NCI-H2029 treated with DMSO at 0.1 percent for 48 hours (cell line): Measurements from ENCODE around the gene LHX3.

ENCODE experiments used
- DNase-seq: peaks from one replicate; lab custom pipeline; 2025; lab: John Stamatoyannopoulos, UW

The LHX3 gene

DNA sequence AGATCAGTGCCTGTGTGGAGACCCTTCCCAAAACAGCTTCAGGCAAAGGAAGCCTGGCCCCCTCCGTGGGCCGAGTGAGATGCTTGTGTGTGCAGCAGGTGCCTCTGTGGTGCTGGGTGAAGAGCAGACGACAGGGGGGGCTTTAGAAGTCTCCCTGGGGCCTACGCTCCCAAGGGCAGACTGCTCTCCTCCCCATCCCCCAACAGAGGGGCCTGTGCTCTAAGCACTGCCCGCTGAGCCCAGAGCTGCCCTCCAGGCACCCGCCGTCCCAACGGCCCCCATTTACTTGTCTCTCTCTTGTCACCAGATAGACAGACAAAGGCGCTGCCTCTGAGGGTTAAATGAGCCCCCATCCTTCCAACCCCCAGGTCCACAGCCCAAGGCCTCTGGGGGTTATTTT is 2.7 kb upstream of the LHX3 start:
- DNase-seq, result no peak

DNA sequence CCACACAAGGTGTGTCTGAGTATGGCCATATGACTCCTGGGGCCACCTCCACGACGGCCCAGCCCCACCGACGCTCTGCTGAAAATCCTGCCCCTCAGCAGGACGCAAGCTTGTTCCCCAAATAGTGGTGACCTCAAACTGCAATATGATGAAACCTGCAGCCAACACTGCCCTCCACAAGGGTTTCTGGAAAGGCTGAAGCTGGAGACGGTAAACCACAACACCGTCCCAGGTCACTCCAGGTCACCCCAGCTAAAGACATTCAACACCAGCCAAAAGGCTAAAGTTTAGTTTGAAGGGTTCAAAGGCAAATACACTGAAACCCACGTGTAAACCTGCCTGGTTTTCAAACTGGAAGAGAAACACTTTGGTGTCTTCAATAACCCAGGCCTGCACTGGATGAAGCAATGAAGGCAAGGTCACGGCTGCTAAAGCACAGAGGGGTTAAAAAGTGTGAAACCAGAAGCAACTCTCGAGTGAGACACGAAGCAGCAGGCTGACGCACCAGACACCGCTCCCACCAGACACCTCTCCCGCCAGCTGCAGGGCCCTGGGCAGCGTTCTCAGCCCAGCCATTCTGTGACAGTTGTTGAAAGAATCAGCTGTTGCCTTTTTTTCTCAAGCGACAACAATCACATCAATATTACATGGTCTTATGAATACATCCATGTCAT is 1.8 kb upstream of the LHX3 start:
- DNase-seq, result no peak

DNA sequence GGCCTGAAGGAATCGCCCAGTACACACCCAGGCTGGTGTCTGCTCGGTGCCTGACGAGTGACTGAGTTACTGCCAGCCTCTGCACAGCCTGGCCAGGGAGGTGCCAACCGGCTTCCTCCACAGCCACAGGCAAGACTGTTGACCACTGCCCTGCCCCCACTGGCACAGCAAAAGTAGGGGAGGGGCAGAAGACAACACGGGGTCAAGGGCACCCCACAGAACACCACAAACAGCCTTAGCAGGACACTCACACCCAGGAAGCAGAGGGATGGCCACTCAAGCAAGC is 722 bp upstream of the LHX3 start:
- no peak for DNase-seq

GRCh38 chr9:136204145-136204805 is 653 bp downstream of the LHX3 start:
- no peak for DNase-seq

- DNase-seq, result no peak
These were observed 1.4 kb downstream of the LHX3 start for GRCh38 chr9:136203408-136204144.

DNA sequence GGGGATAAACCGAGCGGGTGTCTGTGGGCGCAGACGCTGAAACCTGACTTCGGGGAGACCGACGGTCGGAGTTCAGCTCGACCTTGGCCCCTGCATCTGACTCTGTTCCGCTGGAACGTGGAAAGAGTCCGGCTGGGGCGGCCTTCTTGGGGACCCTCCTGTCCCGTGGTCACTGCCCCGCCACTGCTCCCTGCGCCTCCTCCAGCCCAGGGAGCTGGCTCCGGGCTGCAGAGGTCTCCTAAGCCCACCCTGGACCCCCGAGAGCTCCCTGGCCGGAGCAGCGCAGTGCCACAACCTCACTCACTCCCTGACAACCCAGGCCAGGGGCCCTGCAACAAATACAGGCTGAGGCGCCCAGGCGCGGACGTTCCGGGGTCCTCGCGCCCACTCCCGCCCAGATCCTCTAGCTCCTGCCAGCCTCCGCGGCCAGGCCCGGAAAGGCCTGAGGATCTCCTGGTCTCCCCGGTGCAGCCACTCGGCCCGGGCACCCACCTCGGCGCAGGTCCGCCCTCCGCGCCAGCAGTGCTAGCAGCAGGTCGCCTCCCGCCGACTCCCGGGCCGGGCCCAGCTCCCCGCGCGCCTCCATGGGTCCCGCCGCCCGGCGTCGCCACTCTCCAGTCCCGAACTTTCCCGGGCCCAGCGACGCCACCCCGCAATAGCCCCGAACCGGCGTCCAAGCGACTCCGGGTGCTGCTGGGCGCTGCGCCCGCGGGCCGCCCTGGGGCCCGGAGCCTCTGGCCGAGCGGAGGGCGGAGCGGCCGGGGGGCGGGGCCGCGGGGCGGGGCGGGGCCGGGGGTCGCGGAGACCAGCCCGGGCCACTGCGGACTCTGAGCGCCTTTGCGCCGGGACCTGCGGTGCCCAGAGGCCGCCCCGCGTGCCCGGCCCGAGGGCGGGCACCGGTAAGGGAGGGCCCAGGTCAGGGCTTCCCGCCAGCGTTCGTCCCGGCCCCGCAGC is 2.2 kb downstream of the LHX3 start:
- DNase-seq, result no peak

DNA sequence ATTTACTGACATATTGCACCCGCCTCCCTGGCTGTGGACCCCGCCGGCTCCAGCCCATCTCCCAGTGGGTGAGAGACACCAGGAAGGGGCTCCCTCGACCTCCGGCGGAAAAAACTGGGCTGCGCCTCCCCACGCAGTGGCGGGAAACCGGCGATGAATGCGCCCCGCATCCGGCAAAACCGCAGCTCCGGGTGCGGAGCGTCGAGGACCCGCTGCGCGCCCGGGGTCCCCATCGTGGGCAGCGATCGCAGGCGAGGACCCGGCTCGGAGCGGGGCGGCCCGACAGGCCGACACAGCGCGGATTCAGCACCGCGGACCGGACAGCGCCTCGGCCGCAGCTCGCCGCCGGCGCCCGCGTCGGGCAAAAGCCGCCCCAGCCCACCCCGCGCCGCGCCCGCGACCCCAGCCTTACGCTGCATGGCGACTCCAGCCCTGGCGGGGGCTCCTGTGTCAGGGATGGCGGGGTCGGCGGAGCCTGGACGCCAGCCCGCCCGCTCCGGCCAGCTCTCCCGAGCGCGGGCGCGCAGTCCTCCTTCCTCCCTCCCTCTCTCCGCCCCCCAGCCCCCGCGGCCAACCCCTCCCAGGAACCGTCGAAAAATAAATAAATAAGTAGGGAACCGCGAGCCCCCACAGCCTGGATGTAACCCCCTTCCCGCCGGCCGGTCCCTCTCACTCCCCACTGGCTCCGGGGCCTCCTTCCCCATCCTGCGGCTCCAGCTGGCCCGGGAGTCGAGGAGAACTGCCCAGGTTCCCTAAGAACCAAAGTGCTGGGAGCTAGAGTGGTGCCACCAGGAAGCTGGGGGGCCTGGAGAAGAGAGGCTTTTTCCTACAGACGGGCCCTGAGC is 3.1 kb downstream of the LHX3 start:
- DNase-seq, result no peak

DNA sequence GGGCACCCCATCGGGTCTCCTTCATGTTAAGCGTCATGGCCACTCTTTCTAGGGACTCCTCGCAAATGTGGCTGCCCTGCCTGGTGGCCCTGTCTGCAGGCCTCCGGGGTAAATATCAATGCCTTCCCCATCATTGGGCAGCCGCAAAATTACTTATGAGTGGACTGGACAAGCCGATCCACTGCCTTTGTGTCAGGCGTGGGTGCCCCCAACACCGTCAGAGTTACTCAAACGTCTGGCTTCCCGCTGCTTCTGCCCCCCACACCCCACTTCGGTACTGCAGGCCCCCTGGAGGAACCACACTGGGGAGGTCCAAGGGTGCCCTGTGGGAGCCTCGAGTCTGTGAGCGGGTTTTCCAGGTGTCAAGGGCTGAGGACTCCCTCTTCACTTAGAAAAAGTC is 3.8 kb downstream of the LHX3 start:
- DNase-seq, result no peak

- DNase-seq, result no peak
These were observed 4.5 kb downstream of the LHX3 start for GRCh38 chr9:136200424-136200823.

DNA sequence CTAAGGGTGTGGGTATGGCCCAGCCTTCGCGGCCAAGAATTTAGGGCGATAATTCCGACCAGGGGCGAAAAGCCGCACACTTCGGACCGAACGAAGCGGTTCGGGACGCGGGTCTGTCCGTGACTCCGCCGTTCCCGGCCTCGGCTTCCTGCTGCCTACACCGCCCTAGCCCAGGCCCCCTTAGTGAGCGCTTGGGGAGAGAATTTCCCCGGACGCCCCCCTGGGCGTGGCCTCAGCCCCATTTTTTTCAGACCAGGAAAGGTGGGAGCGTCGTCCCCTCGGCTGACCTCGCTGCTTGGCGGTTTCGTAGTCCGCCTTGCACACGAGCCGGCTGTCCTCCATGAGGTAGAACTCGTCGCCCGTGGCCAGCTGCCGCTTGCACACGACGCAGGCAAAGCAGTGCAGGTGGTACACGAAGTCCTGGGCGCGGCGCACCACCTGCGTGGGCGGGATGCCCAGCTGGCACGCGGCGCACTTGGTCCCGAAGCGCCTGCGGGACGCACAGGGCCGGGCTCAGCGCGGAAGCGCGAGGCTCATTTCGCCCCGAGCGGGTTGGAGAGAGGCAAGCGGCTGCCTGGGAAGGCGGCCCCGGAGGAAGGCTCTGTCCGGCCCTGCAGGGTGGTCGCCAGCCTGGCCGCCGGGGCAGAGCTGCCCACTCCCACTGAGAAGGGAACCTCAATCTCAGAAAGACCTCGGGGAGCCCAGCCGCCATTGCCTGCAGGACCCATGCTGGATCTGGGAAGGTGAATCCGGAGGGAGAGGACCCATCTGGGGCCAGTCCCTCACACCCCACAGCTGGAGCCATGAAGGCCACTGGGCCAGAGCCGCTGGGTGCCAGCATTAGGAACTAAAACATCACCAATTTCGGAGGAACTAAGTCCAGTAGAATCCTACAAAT is 5.3 kb downstream of the LHX3 start:
- DNase-seq, result no peak

- DNase-seq, result no peak
These were observed 6.3 kb downstream of the LHX3 start for GRCh38 chr9:136198605-136199083.

DNA sequence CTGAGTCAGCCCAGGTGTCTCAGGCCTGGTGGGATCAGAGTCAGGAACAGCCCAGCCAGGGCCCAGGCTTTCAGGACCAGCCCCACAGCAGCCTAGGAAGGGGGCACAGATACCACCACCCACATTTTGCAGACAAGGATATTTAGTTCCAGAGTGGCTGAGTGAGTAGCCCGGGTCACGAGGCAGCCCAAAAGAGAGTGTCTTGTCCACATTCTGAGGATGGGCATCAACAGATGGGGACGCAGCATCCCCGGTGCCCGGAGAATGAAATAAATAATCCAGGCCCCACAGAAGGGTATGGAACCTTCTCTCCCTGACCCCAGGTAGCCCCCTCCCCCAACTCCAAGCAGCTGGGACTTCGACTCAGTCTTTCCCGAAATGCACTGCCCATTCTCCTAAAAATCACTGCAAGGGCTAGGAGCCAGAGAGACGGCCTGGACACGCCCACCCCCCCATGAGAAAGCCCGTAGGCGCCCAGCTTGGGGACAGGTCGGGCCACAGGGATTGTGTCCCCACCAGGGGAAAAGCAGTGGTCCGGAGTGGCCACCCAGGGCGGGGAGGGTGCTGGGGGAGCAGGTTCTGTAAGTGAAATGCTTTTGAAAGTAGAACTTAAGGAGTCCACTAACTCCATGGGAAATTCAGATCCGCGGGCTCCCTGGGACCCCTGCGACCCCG is 6.9 kb downstream of the LHX3 start:
- DNase-seq, result no peak

- no peak for DNase-seq
These were observed 7.6 kb downstream of the LHX3 start for GRCh38 chr9:136197084-136197875.

DNA sequence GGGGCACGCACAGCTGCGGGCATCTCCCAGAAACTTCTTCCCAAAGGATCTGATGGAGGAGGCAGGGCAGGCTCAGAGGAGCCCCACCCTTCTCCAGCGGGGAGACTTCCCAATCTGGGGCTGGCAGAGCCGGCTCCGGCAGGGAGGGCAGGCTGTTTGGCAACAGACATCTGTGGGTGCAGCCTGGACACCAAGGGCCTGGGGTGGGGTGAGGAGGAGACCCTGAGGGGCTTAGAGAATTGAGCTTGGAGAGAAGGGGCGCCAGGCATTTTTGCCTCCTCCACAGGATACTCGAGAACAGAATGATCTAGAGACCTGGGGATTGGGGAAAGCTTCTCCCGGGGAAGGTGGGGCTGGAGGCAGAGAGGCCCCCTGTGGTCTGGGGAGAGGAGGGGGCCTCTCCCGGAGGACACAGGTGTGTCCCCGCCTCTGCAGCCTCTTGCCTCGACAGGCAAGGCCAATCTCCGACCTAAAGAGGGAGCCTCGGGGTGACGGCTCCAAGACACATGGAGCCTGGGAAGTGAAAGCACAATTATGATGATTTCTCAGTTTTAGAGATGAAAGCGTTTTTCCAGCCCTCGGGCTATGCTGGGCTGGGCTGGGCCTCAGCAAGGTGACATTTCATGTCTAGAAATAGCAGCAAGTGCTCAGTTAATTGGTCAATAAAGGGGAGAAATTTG is 8.4 kb downstream of the LHX3 start:
- no peak for DNase-seq

GRCh38 chr9:136194540-136194939 is 10.4 kb downstream of the LHX3 start:
- DNase-seq, result no peak

GRCh38 chr9:136193891-136194279 is 11.0 kb downstream of the LHX3 start:
- no peak for DNase-seq

DNA sequence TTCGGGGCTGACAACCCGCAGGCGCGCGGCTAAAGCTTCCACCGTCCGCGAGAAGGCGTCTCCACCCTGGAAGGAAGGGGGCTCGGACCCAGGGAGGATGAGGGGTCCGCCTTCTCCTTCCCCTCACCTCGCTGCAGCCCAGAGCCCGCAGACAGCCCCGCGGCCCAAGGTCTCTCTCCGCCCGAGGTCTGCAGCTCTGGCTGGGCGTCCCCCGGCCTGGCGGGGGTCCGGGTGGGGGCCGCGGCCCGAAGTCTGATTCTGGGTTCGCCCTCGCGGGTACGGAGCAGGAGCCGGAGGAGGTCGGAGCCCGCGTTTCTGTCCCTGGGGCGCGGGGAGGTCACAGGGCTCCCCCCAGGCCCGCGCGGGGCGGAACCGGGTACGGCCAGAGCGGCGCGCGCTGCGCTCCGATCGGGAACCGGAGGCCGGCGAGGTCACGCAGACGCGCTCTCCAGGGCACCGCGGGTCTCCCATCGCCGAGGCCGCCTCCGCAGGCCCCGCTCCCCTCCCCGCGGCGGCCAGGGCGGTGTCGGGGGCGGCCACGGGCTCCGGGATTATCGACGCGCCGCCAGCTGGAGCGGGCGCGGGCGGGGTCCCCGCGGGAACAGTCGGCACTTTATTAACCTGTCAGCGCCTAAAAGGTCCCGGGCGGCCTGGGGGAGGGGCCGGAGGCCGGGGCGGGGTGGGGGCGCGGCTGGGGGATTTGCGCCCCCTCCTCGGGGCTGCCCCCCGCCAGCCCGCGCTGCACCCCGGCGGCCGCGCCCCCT is 11.6 kb downstream of the LHX3 start:
- no peak for DNase-seq
